HG03175 (cell line): ENCODE data around the gene TGDS.
"Not testable (repeated sequence)": the region's sequence is repeated elsewhere in the genome, so short reads cannot be mapped to it uniquely, and the experiment has no call there.

Experiments used
- ATAC-seq: cut with Tn5 transposase; IDR thresholded peaks from one replicate; pipeline ENCODE4 v1.9.1; 2021; ENCODE audit warnings: mild to moderate bottlenecking, moderate library complexity; ENCODE audit not compliant: unreplicated experiment

TGDS gene

GRCh38 chr13:94556041-94556440 lies 39.9 kb downstream of the TGDS start:
- no peak for ATAC-seq

- no peak for ATAC-seq
Observed at GRCh38 chr13:94553766-94554165, 42.2 kb downstream of the TGDS start.

GRCh38 chr13:94552095-94552494 lies 43.9 kb downstream of the TGDS start:
- ATAC-seq = no peak

- ATAC-seq = peak; percentile 8
Observed at GRCh38 chr13:94550062-94550738, 45.8 kb downstream of the TGDS start.

- peak; percentile 89 for ATAC-seq
Observed at GRCh38 chr13:94549232-94550061, 46.5 kb downstream of the TGDS start.

- peak; percentile 66 for ATAC-seq
Observed at GRCh38 chr13:94548821-94549231, 47.1 kb downstream of the TGDS start.

GRCh38 chr13:94548382-94548781 lies 47.6 kb downstream of the TGDS start:
- ATAC-seq = no peak

- no peak for ATAC-seq
Observed at GRCh38 chr13:94546061-94546839, 49.7 kb downstream of the TGDS start.

GRCh38 chr13:94544922-94545321 lies 51.0 kb downstream of the TGDS start:
- ATAC-seq = no peak

- ATAC-seq = no peak
Observed at GRCh38 chr13:94542917-94543316, 53.0 kb downstream of the TGDS start.

- no peak for ATAC-seq
Observed at GRCh38 chr13:94537740-94538630, 58.0 kb downstream of the TGDS start.

- no peak for ATAC-seq
Observed at GRCh38 chr13:94535775-94536174, 60.2 kb downstream of the TGDS start.

GRCh38 chr13:94535231-94535630 lies 60.7 kb downstream of the TGDS start:
- ATAC-seq = no peak

- no peak for ATAC-seq
Observed at GRCh38 chr13:94534166-94534565, 61.8 kb downstream of the TGDS start.

GRCh38 chr13:94532278-94532677 lies 63.7 kb downstream of the TGDS start:
- not testable (repeated sequence) for ATAC-seq

GRCh38 chr13:94526956-94527355 lies 69.0 kb downstream of the TGDS start:
- not testable (repeated sequence) for ATAC-seq

- ATAC-seq = no peak
Observed at GRCh38 chr13:94525781-94526180, 70.2 kb downstream of the TGDS start.

- ATAC-seq = no peak
Observed at GRCh38 chr13:94524407-94524806, 71.5 kb downstream of the TGDS start.
